COR-L47 (cell line): ENCODE data around the gene ATG2B.
A peak's percentile ranks its signal among the peaks of the same experiment; 100 is the strongest.

ENCODE experiments used
- DNase-seq: peaks from one replicate; lab custom pipeline; 2025; lab: John Stamatoyannopoulos, UW

Gene ATG2B

DNA sequence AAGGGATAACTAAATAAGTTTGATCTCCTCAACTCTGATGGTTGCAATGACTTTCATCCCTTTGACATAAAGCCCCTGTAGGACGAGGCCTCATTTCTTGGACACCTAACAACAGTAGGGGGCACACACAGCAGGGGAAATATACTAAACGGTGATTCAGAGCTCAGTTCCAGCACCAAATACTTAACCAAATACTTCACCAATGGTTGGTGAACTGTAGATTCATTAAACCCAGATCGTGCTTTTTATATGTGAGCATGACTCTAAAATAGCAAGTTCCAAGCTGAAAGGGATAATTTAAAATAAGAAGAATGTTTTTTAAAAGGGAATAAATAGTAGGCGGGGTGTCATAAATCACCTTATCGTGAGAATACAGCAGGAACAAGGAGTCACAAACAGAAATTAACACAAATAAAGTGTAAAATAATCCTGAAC, 53.2 kb downstream of the ATG2B start:
- DNase-seq = no peak

DNA sequence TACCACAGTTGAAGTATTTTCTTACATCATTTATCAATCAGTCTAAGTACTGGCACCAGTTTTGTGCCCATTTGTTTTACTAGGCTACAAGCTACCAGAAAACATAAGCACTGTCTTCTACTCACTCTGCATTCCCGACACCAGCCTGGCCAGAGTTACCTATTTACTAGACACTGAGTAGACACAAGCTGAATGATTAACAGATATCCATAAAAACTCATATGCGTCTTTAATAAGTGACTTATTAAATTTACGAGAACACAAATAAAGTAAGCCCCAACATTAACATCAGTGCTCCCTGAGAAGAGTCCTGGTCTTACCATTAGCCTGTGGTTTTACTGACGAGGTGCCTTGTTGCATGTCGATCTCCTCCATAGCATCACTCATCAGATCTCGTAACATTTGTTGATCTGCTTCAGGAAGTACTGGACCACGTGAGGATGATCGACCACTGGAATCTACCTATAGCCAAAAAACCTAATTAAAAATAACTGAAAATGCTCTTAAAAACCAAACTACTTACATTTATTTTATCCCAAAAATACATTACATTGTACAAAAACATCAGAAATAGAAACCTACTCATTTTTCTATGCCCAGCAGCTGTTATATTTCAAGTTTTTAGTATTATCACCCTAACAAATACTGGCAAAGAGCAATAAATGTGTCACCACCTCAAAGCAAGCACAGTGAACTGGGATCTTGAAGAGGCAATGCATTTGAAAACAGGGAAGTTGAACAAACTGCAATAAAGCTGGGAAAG, 53.8 kb downstream of the ATG2B start:
- DNase-seq = no peak

DNA sequence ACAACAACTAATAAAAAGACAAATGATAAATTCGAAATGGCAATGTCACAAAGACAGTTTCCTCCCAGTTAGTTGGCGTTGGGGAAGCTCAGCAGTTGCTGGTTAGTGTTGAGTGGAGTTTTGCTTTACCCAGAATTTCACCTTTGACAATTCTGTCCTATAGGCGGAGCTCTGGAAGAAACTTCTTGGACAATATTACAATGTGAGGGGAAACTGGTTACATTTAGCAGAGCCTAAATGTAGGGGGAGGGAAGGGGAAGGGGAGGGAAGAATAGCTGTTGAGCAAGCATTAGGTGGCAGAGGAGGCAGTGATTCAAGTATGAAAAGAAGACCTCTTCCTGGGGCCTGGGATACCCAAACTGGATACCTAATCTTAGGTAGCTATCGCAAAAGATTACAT, 55.7 kb downstream of the ATG2B start:
- no peak for DNase-seq

DNA sequence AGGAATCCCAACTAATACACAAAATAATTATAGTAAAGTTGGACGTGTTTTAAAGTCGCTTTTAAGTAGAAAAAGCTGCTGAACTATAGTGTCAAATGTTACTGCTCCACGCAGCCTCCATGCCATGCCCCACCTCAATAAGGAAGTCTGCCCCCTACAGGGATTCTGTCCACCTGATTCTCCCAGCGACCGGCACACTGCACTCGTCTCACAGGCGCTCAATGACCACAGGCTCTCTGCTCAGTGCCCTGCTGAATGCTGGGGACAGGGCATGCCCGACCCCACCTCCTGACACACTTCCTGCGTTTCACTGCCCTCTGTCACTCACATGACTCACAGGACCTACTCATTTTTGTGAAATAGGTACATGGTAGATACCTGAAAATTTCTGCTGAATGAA, 58.2 kb downstream of the ATG2B start:
- no peak for DNase-seq

DNA sequence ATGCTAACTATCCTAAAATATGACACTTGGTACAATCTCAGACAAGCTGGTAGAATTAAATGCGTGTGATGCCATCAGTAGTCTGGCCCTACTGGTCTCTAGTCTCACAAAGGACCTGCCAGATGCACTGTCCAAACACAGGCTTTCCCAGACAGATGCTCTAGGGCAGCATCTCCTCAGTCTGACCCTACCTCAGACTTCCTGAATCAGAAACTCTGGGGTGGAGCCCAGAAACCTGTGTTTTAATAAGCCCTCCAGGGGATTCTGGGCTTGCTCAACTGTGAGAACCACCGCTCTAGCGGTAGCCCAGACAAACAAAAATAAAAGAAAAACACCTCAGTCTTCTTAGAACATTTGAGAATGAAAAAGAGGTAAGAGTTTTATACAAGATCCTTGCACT, 59.2 kb downstream of the ATG2B start:
- no peak for DNase-seq

DNA sequence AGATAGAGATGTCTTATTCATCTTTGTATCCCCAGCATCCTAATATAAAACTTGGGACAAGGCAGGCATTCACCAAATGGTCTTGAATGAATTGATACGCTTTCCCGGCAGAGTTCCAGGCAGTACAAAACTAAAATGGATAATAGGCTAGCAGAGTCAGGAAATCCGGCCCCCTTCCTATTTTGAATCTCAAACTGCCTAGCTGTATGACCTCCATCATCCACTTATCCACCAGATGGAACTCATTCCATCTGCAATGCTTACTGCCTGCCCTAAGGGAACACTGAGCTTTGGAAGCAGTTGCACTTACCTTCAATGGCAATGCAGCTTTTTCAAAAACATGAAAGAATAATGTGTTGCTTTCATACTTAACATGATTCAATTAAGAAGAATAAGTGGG, 63.7 kb downstream of the ATG2B start:
- DNase-seq = no peak

DNA sequence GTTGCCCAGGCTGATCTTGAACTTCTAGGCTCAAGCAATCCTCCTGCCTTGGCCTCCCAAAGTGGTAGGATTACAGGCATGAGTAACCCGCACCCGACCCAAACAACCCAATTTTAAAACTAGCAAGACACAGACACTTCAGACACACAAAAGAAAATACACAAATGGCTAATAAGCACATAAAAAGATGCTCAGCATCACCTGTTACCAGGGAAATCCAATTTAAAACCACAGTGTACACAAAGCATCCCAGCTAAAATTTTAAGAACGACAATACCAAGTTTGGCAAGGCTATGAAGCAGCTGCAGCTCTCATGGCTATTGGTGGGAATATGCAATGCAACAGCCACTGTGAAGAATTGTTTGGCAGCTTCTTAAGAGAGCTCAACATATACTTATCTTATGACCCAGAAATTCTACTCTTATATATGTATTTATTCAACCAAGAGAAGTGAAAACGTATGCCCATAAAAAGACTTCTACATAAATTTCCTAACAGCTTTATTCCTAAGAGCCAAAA, 65.1 kb downstream of the ATG2B start:
- DNase-seq = no peak

DNA sequence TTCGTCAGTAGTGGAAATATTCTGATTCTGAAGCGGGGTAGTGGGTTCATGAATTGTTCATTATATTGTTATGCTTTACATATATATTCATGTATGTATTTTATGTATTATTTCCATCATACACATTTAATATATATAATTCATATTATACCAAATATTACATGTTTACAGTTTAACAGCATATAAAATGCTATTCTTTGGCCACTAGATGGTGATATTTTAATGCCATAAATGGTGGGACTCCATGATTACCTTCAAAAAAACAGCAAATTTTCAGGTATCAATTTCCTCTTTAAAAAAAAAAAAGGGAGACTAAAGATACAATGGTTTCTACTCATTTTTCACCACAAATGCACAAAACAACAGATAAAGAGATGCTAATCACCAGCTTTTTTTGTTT, 66.1 kb downstream of the ATG2B start:
- DNase-seq = peak; percentile 31

DNA sequence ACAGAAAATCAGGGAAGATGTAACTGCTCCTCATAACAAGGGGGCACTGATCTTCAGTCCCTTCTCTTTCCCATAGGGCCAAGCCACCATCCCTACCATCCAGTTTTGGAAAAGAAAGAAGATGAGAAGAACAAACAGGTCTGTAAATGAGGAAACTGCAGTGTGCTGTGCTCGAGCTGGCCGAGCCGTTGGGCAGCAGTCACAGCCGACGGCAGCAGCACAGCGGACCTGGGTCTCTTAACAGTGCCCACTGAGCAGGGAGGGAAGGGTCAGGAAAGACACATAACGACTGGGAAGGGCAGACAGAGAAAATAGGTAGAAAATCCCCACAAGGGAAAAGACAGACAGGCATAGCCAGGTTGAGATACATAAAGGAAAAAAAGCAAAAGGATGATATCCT, 68.9 kb downstream of the ATG2B start:
- no peak for DNase-seq

DNA sequence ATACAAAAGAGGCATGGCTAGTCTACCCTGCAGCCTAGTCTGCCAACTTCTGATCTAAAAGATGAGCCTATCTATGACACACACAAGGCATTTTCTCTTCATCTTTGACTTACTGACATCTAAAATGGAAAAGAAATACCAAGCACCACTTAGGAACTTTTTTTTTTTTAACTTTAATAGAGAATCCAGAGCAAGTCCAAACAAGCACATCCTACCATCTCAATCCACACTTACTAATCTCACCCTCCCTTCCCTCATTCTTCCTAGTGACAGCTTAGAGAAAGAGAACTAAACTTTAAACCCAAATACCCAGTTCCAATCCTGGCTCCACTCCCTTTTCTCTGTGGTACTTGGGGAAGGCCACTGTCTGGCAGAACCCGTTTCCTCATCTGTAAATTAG, 75.3 kb downstream of the ATG2B start:
- no peak for DNase-seq

DNA sequence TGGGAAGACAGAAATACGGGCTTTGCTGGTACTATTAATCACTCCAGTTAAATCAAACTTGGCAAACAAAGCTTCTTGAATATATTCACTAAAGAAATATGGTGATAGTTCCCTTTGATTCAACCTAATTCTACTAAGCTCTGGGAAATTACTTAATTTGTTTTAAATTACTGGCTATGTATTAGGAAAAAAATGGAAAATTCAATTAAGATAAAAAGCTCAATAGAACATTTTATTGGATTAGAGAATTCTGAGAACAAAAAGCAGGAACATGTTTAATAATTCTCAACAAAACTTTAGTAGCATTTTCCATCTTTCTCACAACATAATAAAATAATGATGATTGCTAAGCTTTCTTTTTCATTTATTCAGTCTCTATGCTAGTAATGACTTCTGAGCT, 76.9 kb downstream of the ATG2B start:
- no peak for DNase-seq

DNA sequence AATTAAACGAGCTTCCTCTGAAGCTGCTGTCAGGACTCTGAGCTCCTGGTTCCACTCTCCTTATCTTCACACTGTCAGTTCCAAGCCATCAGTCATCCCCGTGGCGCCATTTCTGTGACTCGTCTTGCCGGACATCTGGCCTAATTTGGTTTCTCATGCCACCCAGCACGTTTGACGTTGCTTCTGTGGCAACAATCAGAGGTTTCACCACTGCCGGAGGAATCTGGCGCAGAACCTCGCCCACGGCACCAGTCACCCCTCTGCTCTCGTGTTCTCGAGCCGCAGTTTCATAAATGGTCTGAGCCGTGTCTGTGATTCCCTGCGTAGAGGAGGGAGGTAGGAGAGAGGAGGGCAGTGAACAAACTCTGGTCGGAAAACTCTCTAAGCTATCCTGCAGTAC, 77.5 kb downstream of the ATG2B start:
- DNase-seq = no peak

DNA sequence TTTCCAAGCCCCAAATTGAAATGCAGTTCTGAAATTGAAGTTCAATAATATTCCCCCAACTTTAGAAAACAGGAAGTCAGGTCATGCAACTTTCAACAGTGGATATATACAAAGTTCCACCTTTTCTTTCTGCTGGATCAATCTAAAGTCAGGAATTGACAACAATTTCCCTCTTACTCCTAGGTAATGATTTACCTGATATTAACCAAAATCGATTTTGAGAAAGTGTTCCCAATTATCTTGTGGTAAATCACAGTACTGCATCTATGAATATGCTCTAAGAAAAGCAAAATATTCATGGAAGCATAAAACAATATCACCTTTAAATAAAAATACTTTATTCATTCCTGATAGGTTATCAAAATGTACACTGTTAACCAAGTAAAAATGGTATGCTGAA, 78.7 kb downstream of the ATG2B start:
- no peak for DNase-seq

DNA sequence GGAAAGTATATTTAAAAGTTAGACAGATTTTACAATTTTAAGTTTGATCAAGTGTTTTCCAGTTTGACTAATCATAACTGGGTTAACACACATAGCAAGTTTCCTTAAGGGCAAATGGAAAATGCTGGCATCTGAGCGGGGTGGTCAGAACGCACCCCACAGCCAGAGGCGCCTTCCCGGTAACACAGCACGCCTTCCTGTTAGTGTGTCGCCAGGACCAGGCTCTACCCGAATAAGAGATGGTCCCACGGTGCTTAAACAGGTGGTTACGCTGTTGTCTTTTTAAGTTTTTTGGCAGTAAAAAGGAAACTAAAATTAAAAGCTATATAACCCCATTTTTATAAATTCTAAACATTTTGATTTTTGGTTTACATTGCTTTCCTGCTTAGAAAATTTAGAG, 79.1 kb downstream of the ATG2B start:
- no peak for DNase-seq

DNA sequence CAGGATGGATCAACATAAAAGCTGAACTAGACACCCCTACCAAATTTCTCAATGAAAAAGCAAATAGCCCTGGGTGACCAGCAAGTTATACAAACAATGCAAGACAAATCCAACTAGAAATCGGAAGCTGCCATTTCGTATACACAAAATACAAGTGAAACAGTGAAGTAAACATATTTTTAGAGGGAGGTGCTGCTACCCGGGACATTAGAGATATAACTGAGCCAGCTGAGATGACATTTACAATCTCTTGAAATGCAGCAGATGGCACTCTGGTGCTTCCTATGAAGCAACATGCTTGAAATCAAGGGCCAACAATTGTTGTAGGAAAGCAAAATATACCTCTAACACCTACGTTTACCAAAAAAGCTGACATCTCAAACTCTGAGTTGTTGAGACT, 81.7 kb downstream of the ATG2B start:
- no peak for DNase-seq

DNA sequence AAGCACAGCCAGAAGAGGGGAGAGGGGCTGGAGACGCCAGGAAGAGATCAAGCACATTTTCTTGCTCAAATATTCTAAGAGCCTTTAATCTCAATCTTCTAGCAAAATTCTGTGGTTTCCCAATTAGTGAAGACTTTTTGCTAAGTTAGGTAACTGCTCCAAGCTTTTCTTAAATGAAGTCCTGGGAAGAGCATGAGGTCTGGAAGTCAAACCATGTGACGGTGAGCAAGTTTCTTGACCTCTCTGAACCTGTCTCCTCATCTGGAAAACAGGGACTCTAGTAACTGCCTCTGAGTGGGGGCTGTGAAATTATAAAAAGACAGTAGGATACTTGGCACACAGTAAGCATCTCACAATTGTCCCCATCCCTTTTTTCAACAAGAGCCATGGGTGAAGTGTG, 83.0 kb downstream of the ATG2B start:
- DNase-seq = no peak

DNA sequence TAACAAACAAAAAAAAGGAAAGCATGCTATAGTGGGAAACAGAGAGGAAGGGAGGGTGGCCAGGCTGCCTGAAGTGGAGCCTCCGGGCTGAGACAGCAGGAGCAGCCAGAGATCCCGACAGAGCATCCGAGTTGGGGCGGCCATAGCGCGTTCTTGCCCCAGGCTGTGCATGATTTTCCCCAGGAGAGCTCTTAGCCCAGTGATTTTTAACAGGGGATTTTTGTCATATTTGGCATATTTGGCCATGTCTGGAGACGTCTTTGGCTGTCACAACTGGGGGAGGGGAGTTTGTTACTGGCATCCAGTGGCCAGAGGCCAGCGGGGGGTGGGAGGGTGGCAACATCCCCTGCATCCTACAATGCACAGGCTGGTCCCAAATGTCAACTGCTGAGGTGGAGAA, 83.6 kb downstream of the ATG2B start:
- DNase-seq = no peak

DNA sequence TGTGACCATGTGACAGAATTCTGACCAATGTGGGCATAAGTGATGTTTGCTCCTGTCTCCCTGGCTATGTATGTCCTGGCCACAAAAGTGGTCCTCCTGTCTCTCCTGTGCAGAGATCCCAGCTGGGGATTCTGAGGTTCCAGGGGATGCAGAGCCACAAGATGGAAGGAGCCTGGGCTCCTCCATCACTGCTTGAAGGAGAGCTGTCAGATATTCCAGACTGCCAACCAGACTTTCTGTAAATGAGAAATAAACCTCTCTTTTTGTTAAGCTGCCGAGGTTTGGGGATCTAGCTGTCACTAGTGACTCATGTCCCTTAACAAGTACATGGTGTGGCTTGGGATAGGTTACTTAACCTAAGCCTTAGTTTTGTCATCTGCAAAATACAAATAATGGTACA, 85.3 kb downstream of the ATG2B start:
- no peak for DNase-seq

DNA sequence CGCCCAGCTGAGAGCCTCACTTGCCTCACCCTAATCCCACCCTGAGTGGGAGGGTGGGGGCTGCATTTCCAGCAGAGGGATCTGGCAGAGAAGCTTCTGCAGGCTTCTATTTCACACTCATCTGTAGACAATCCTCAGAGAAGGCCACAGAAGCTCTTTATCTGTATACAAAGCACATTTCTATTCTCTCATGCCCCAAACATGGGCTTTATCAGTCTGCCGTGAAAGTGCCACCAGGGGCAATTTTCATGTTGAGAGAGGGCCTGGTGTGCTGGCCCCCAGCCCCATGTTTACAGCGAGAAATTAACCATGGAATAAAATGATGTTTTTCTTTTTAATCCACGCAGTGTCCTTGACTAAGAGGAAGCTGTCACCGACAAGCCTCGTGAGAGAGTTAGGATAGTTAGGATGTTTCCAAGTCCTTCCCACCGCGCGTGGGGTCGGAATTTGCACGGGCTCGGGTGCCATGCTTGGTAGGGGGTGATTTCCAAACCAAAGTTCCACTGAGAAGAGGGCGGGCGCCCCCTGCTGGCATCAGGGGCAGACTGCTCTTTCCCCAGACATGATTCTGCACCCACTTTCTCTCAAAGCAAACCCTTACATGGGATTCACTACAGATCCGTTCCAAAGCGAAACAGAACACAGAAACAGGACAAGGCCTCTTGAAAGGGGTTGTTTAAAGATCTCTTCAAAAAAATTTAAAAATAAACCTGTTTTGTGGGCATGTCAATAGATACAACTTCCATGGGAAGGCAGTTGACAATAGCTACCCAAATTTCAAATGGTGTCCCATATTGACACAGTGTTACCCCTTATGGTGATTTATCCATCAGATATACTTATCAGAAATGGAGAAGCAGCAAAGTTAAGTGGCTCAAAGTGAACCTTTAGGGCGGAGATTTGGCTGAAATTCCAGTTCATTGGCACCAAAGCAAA, 87.7 kb downstream of the ATG2B start:
- peak; percentile 70 for DNase-seq

DNA sequence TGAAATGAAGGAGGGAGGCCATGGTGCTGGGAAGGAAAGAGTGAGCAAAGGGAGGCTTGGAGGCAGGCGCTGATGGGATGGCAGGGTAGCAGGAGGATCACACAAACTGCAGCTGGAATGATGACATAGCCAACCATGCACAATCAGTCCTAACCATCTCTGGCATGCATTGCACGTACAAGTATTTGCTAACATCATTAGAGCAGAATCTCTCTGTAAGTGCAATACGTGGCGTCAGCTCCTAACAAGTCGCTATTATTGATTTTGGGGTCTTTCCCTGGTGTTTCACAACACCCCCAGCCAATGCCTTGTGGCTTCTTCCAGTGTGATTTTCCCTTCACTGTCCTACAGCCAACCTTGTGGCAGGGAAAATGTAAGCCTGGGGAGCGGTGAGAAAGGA, 88.6 kb downstream of the ATG2B start:
- no peak for DNase-seq

DNA sequence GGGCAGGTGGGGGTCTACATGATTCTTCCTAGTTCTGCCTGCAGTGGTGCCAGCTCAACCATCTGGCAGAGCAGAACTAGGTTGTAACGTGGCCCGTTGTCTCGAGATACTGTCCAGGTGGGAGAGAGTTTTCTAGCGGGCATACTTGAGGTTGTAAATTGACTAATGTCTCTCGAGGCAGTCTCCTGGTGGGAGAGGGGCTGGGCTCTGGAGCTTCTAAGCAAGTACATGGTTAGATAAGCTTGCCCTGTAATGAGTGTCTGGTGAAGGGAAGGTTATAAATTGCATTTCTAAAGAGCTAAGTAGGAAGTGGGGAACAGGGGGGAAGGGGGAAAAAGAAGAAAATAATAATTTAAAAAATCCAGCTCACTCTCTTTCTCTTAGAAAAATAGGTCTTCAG, 89.0 kb downstream of the ATG2B start:
- no peak for DNase-seq

DNA sequence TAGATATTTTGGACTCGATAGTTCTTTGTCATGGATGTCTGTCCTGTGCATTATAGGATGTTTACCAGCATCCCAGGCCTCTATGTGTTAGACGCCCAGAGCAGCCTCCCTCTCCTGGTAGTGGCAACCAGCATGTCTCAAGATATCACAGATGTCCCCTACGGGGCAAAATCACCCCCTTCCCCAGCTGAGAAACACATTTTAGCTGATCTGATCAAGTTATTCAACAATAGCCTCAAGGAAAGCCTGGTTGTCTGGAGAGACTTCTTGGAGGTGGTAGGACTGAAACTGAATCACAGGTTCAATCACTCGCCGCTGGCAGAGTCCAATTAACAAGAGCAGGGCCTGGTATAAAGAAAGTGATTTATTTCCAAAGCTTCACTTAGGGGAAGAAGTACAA, 89.5 kb downstream of the ATG2B start:
- DNase-seq = no peak

DNA sequence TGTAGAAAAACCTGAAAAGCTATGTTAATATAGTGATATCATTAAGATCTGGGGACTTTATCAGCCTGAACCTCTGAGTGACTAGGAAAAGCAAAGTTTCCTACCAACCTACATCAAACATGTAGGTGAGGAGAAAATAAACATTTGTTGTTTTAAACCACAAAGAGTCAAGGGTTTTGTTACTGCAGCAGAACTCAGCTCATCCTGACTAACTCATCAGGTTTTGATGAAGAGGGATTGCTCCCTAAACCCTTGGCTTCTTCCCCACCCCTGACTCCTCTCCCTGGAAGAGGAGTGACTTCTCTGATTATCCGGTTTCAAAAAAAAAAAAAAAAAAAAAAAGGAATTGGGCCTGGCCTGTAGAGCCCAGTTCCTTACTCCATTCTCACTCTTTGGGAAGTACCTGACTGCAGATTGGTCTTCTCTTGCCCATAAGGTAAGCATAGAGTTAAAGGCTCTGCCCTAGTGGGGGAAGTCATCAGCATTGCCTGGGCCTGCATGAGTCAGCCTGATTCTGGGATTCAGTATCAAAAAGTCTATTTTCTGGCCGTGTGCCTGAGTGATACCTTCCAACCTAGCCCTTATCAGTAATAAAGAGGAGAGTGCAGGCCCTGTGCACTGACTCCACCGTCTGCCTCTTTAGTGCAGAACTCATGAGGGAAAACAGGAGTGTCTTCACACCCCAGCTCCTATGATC, 90.2 kb downstream of the ATG2B start:
- DNase-seq = no peak
